T-cell (primary cell): Measurements from ENCODE around the gene TMA7B. TPM values are rescaled to one million over a fixed set of nuclear protein-coding genes. Genes with fewer than 3 reads are reported as not detected.

Source experiments
- ATAC-seq, 4 experiments: fragments of 200-7000 bp in 3 of 4; fragments of 150-1000 bp in 1 of 4; cut with Tn5 transposase; replicated peaks in 1 of 4; 1 replicate in 3 of 4; 2 replicates in 1 of 4; pipeline ENCODE4 v1.10.0; 2021; ENCODE audit warnings: moderate library complexity in 3 of 4, mild to moderate bottlenecking in 2 of 4, moderate number of reproducible peaks in 1 of 4
- CTCF ChIA-PET, 2 donors: fragments of 300-600 bp; sonication (Branson Sonifier 250); formaldehyde crosslinking; loops; one replicate each; lab custom pipeline; 2022; ENCODE audit warnings: antibody characterized with exemption in 2 of 2; lab: Charles Lee
- POLR2A ChIA-PET, 2 donors: fragments of 300-600 bp; sonication (Branson Sonifier 250); formaldehyde crosslinking; loops; one replicate each; lab custom pipeline; 2022; ENCODE audit warnings: antibody characterized with exemption in 2 of 2; lab: Charles Lee
- DNase-seq, 35 experiments: peaks; one replicate each; pipeline versions ENCODE4 v3.0.0 to v3.0.0-alpha.2; 2013 to 2023
- H3K27ac ChIP-seq: one replicate; pipeline ENCODE4 v1.5.1; 2013; ENCODE audit warnings: low read length
- H3K27me3 ChIP-seq, 2 experiments: replicated peaks in 1 of 2; 1 replicate in 1 of 2; 2 replicates in 1 of 2; pipeline versions ENCODE4 v1.6.1 to v1.7.0; 2013; ENCODE audit warnings: low read length in 1 of 2, mixed read lengths in 1 of 2; ENCODE audit not compliant: control insufficient read depth in 2 of 2, insufficient read depth in 2 of 2; ENCODE audit errors: extremely low read depth in 1 of 2
- H3K36me3 ChIP-seq, 2 donors: 1 replicate in 1 of 2; 2 replicates in 1 of 2; pipeline versions ENCODE4 v1.6.1 to v1.7.0; 2013; ENCODE audit warnings: low read length in 1 of 2; ENCODE audit not compliant: control insufficient read depth in 2 of 2, insufficient read depth in 1 of 2; ENCODE audit errors: extremely low read depth in 1 of 2
- H3K4me1 ChIP-seq, 2 experiments: 1 replicate in 1 of 2; 2 replicates in 1 of 2; pipeline versions ENCODE4 v1.6.1 to v1.7.0; 2013; ENCODE audit warnings: low read length in 2 of 2, mixed read lengths in 1 of 2; ENCODE audit not compliant: insufficient read depth in 2 of 2, control insufficient read depth in 1 of 2; ENCODE audit errors: extremely low read depth in 1 of 2
- H3K4me3 ChIP-seq, 2 donors: 1 replicate in 1 of 2; 2 replicates in 1 of 2; pipeline versions ENCODE4 v1.5.1 to v1.7.0; 2013; ENCODE audit warnings: mild to moderate bottlenecking in 2 of 2, low read length in 1 of 2, moderate library complexity in 1 of 2; ENCODE audit not compliant: control insufficient read depth in 1 of 2; ENCODE audit errors: extremely low read depth in 1 of 2
- H3K9me3 ChIP-seq: 2 replicates; pipeline ENCODE4 v1.7.0; 2013
- H3K27ac Mint-ChIP-seq, 2 donors: one replicate each; pipeline ENCODE4 v1.8.0; 2020 to 2021; ENCODE audit warnings: mild to moderate bottlenecking in 2 of 2, mixed read lengths in 2 of 2
- H3K27me3 Mint-ChIP-seq, 2 donors: one replicate each; pipeline ENCODE4 v1.8.0; 2021 to 2022; ENCODE audit warnings: mixed read lengths in 2 of 2
- H3K36me3 Mint-ChIP-seq: one replicate; pipeline ENCODE4 v1.8.0; 2021; ENCODE audit warnings: mixed read lengths
- H3K4me1 Mint-ChIP-seq, 3 donors: one replicate each; pipeline ENCODE4 v1.8.0; 2020 to 2022; ENCODE audit warnings: mixed read lengths in 3 of 3, mild to moderate bottlenecking in 1 of 3
- H3K4me3 Mint-ChIP-seq, 3 donors: one replicate each; pipeline ENCODE4 v1.8.0; 2020 to 2022; ENCODE audit warnings: mild to moderate bottlenecking in 3 of 3, mixed read lengths in 3 of 3, moderate library complexity in 3 of 3
- H3K9me3 Mint-ChIP-seq, 3 donors: one replicate each; pipeline ENCODE4 v1.8.0; 2020 to 2022; ENCODE audit warnings: mixed read lengths in 3 of 3
- WGBS: methylation state at CpG from one replicate; pipeline ENCODE4 v1.1.5; 2013; ENCODE audit warnings: missing lambda C conversion rate; ENCODE audit not compliant: insufficient coverage; 5-methylcytosine and 5-hydroxymethylcytosine counted together
- total RNA-seq, 35 experiments: library from RNA in 6 of 35; stranded (reverse) in 6 of 35; fragments of 120-200 nt in 1 of 35; gene quantifications; one replicate each; pipeline versions ENCODE4 v1.2.1 to v1.2.4 and lab custom pipeline; 2013 to 2026

Gene TMA7B
- total RNA-seq, 5 donors from 2014 or later (not counting 1 experiment from before 2014, with no cell fraction given) = 7.8 to 18.9 (median 9.0) TPM

DNA sequence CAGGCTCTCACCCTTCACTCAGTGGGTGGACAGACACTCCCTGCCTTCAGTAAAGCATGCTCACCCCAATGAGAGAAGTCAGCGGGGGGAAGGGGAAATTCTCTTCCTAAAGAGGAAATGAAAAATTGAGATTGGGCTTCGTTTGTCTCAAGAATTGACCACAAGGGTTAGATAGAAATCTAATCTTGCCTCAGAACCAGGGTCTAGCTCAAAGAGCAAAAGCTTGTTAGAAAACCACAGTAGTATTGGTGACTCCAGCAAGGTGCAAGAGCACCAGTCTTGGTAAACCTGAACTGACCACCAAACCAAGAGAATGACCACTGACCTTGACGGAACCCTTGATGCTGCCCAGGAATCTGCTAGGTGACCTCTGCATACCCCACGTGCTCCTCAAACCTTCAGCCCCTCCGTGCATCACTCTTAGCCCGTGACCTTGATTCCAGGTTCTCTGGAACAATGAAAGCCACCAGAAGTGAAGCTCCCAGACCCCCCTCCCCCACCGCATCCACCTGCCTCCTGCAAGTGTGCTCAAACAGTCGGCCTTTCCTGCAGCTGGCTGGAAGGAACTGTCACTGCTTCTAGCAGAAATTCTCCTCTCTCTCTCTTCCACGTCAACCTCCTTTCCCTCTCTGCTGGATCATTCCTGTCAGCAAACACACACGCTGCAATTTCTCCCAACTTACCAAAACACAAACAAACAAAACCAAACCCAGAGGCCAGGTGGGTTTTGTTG, 3.1 kb upstream of the TMA7B start:
- Mint-ChIP-seq H3K4me1 (peaks cover 87 to 95% (median 93%) of the 10 kb centered on the region in 3 donors), H3K27ac (peak overlapping the region; percentile 83 to 84), H3K36me3 (peaks cover 63% of the 10 kb centered on the region), H3K27me3 (no peaks in the 10 kb centered on the region), H3K9me3 (no peaks in the 10 kb centered on the region), H3K4me3 (peak overlapping the region in 1 of 3 donors; percentile 66)
- Histone ChIP-seq H3K27ac (peak overlapping the region; percentile 42), H3K4me1 (peaks cover 61 to 97% of the 10 kb centered on the region in 2 experiments), H3K9me3 (no peaks in the 10 kb centered on the region), H3K4me3 (no peak overlapping the region), H3K27me3 (no peaks in the 10 kb centered on the region), H3K36me3 (peaks cover 18 to 81% of the 10 kb centered on the region in 2 donors)
- CTCF ChIA-PET = no interaction called here
- POLR2A ChIA-PET = interaction anchor here in 1 of 2 donors (0.6 kb wide), 1 partner anchor 66 kb away, joined by 3 read pairs; no protein-coding TSS in a partner anchor
- ATAC-seq = no peak
- DNase-seq = no peak
- WGBS = 44% methylated on average over 7 of the region's 10 CpGs

DNA sequence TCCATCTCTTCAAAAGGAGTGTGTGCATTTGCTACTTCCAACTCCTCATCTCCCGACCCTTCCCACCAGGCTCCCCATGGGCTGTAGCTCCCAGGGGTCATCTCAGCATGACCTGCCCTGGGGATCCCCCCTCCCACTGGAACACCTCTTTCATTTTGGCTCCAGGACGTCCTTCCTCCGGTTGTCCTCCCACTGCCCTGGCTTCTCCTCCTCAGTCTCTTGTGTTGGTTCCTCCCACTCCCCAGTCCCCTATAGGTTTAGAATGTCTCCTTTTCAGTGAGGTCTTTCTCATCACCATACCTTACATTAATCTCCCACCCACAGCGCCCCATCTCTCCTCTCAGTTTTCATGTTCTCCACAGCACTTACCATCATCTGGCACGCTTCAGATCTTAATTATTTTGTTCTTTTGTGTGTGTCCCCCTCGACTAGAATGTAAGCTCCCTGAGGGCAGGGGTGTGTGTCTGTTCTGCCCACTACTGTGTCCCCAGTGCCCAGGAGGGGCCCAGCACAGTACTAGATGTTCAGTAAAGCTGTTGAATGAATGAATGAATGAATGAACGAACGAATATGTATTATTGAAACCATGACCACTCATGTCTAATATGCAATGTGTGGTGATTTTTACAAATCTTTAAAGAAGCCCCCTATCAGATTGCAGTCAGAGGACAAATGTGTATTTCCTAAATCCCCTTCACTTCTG, 2.0 kb upstream of the TMA7B start:
- POLR2A ChIA-PET = interaction anchor here in 1 of 2 donors (0.6 kb wide), 1 partner anchor 435 kb away, joined by 3 read pairs; no protein-coding TSS in a partner anchor
- H3K4me1 Mint-ChIP-seq = peaks cover 80 to 88% (median 85%) of the 10 kb centered on the region in 3 donors
- no peak overlapping the region for H3K4me3 ChIP-seq
- H3K27me3 ChIP-seq = no peaks in the 10 kb centered on the region
- H3K27me3 Mint-ChIP-seq = no peaks in the 10 kb centered on the region
- 61% methylated on average over 3 of the region's 8 CpGs for WGBS
- DNase-seq = no peak
- peaks cover 52 to 93% of the 10 kb centered on the region in 2 experiments for H3K4me1 ChIP-seq
- peak overlapping the region; percentile 66 for H3K27ac ChIP-seq
- peaks cover 21 to 84% of the 10 kb centered on the region in 2 donors for H3K36me3 ChIP-seq
- no peak for ATAC-seq
- CTCF ChIA-PET = no interaction called here
- peak overlapping the region in 1 of 3 donors; percentile 66 for H3K4me3 Mint-ChIP-seq
- no peaks in the 10 kb centered on the region for H3K9me3 ChIP-seq
- H3K36me3 Mint-ChIP-seq = peaks cover 62% of the 10 kb centered on the region
- H3K9me3 Mint-ChIP-seq = no peaks in the 10 kb centered on the region
- H3K27ac Mint-ChIP-seq = peak overlapping the region; percentile 87 to 91

DNA sequence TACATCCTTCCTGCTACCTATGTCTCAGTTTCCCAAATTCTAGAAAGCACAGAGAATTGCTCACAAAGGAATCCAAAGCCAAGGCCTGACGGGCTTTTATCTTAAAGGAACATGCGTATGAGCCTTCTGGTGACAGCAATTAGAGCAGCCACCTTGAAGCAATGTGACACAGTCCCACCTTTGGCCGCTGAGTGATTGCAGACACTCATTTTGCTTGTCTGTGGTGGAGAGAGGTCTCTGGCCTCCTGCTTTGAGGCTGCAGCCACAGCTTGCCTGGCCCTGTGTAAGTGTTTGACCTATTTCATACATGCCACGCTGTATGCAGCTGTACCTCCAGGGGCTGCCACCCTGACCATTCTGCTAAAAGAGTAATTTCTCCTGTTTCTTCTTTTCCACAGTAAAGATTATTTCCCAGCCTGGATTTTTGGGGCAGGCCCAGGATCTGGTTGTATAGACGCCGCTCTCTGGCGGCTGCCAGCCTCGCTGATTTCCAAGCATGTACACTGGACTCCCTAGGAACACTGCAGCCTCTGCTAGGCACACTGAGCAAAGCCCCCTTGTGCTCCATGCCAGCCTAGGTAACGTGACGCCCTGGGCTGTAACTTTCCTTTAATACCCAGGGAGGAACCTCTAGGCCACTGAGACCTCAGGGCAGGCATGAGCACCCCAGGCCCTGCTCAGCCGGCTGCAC, 1.1 kb upstream of the TMA7B start:
- H3K4me3 Mint-ChIP-seq = peak overlapping the region in 1 of 3 donors; percentile 66
- no peaks in the 10 kb centered on the region for H3K9me3 Mint-ChIP-seq
- H3K4me1 ChIP-seq = peaks cover 44 to 84% of the 10 kb centered on the region in 2 experiments
- H3K4me1 Mint-ChIP-seq = peaks cover 75 to 81% (median 81%) of the 10 kb centered on the region in 3 donors
- peaks cover 20 to 83% of the 10 kb centered on the region in 2 donors for H3K36me3 ChIP-seq
- H3K27me3 ChIP-seq = no peaks in the 10 kb centered on the region
- POLR2A ChIA-PET = no interaction called here
- H3K36me3 Mint-ChIP-seq = peaks cover 59% of the 10 kb centered on the region
- H3K9me3 ChIP-seq = no peaks in the 10 kb centered on the region
- peak overlapping the region; percentile 87 to 91 for H3K27ac Mint-ChIP-seq
- no peak for DNase-seq
- WGBS = 71% methylated on average over 11 of the region's 11 CpGs
- peak overlapping the region in 1 of 2 donors; percentile 18 for H3K4me3 ChIP-seq
- CTCF ChIA-PET = interaction anchor here in 1 of 2 donors (1.2 kb wide), 1 partner anchor 16 kb away, joined by 3 read pairs; no protein-coding TSS in a partner anchor
- no peaks in the 10 kb centered on the region for H3K27me3 Mint-ChIP-seq
- peak overlapping the region; percentile 66 for H3K27ac ChIP-seq
- ATAC-seq = peak in 3 of 4 experiments; percentile 5 to 27 (median 9)

DNA sequence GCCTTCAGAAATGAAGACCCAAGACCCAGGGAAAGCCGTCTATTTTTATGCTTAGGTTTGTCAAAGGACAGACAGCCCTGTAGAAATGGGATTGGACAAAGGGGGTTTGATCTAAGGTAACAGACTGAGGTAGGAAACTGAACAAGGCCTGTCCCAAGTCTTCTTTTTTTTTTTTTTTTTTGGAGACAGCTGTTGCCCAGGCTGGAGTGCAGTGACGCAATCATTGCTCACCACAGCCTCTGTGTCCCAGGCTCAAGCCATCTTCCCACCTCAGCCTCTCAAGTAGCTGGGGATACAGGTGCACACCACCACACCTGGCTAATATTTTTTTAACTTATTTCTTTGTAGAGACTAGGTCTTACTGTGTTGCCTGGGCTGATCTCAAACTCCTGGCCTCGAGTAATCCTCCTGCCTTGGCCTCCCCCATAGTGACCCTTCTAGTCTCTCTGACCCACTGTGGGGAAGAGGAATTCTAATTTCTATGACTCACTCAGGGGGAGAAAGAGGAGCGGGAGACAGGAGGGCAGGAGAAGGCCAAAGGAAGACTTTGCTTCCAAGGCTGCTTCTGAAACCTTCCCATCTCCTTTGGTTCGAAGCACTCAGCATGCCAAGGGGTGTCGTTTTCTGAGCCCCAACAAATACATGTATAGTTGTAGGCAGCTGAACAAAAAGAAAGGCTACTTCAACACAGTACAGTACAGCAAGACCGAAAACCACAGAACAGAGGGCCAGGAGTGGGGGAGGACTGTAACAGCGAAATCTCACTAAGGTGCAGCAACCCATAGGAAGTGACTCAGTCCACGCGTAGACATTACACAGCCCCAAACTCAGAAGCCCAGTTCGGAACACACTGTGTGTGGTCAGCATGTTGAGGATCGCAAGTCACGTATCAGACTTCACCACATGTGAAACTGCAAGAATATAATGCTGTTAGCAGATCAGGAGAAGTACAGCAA, 872 bp downstream of the TMA7B start:
- peaks cover 30 to 64% of the 10 kb centered on the region in 2 experiments for H3K4me1 ChIP-seq
- H3K9me3 ChIP-seq = no peaks in the 10 kb centered on the region
- H3K36me3 ChIP-seq = peaks cover 16 to 86% of the 10 kb centered on the region in 2 donors
- peak overlapping the region; percentile 66 for H3K27ac ChIP-seq
- H3K4me3 Mint-ChIP-seq = peak overlapping the region in 2 of 3 donors; percentile 47 to 66
- H3K9me3 Mint-ChIP-seq = no peaks in the 10 kb centered on the region
- H3K27me3 ChIP-seq = no peaks in the 10 kb centered on the region
- CTCF ChIA-PET = interaction anchor here in 1 of 2 donors (0.6 to 0.8 kb wide), 3 partner anchors 9 to 40 kb away, joined by 3 to 5 read pairs (median 5); no protein-coding TSS in a partner anchor
- H3K27me3 Mint-ChIP-seq = no peaks in the 10 kb centered on the region
- POLR2A ChIA-PET = interaction anchor here in 1 of 2 donors (0.6 kb wide), 1 partner anchor 15 kb away, joined by 3 read pairs; no protein-coding TSS in a partner anchor
- peaks cover 60 to 68% (median 61%) of the 10 kb centered on the region in 3 donors for H3K4me1 Mint-ChIP-seq
- ATAC-seq = peak; percentile 74 to 86 (median 78)
- peak overlapping the region; percentile 88 to 91 for H3K27ac Mint-ChIP-seq
- H3K36me3 Mint-ChIP-seq = peaks cover 71% of the 10 kb centered on the region
- no peak overlapping the region for H3K4me3 ChIP-seq
- WGBS = 6% methylated on average over 6 of the region's 13 CpGs
- peak in 34 of 35 experiments; percentile 23 to 77 (median 55) for DNase-seq

- ChIA-PET POLR2A (no interaction called here), CTCF (interaction anchor here (0.8 to 0.9 kb wide), 2 partner anchors 11 to 22 kb away, joined by 4 to 5 read pairs; no protein-coding TSS in a partner anchor)
- WGBS = no CpG with 5 or more reads among the region's 9 CpGs
- Histone ChIP-seq H3K9me3 (no peaks in the 10 kb centered on the region), H3K27ac (peak overlapping the region; percentile 66), H3K27me3 (no peaks in the 10 kb centered on the region), H3K4me3 (no peak overlapping the region), H3K4me1 (peaks cover 28 to 54% of the 10 kb centered on the region in 2 experiments), H3K36me3 (peaks cover 21 to 90% of the 10 kb centered on the region in 2 donors)
- DNase-seq = no peak
- peak overlapping the region; percentile 88 to 91 for H3K27ac Mint-ChIP-seq
- ATAC-seq = no peak
- H3K36me3 Mint-ChIP-seq = peaks cover 77% of the 10 kb centered on the region
- H3K4me3 Mint-ChIP-seq = peak overlapping the region in 1 of 3 donors; percentile 38
- H3K4me1 Mint-ChIP-seq = peaks cover 55 to 63% (median 56%) of the 10 kb centered on the region in 3 donors
- no peaks in the 10 kb centered on the region for H3K9me3 Mint-ChIP-seq
- no peaks in the 10 kb centered on the region for H3K27me3 Mint-ChIP-seq
Observed at GRCh38 chr22:39962071-39962470, 1.9 kb downstream of the TMA7B start.
